IMR-90 (cell line): Measurements from ENCODE around the gene WHRN.

Experiments
- BHLHE40 ChIP-seq: fragments of 150-350 bp; IDR thresholded peaks from 2 replicates; pipeline ENCODE4 v1.6.1; 2016; ENCODE audit warnings: mild to moderate bottlenecking, low read depth, low read length
- CHD1 ChIP-seq: IDR thresholded peaks from 2 replicates; pipeline ENCODE4 v1.6.1; 2012; ENCODE audit warnings: low read depth, low read length, improper control_type of control experiment
- CTCF ChIP-seq: conservative IDR thresholded peaks from 2 replicates; pipeline ENCODE4 v1.5.1; 2012; ENCODE audit warnings: mild to moderate bottlenecking, low read depth, low read length, improper control_type of control experiment
- FOS ChIP-seq: fragments of 150-350 bp; IDR thresholded peaks from 2 replicates; pipeline ENCODE4 v1.6.1; 2016; ENCODE audit warnings: low read depth, low read length
- MAFK ChIP-seq: IDR thresholded peaks from 2 replicates; pipeline ENCODE4 v1.6.1; 2012; ENCODE audit warnings: low read depth, low read length, improper control_type of control experiment
- MAZ ChIP-seq: IDR thresholded peaks from 2 replicates; pipeline ENCODE4 v1.6.1; 2012; ENCODE audit warnings: low read depth, mild to moderate bottlenecking, low read length, improper control_type of control experiment, moderate library complexity, borderline replicate concordance
- MXI1 ChIP-seq: IDR thresholded peaks from 2 replicates; pipeline ENCODE4 v1.6.1; 2012; ENCODE audit warnings: low read depth, mild to moderate bottlenecking, low read length, moderate library complexity, borderline replicate concordance
- POLR2A ChIP-seq: IDR thresholded peaks from 2 replicates; pipeline ENCODE4 v1.6.1; 2012; ENCODE audit warnings: mild to moderate bottlenecking, low read depth, low read length
- RAD21 ChIP-seq: IDR thresholded peaks from 2 replicates; pipeline ENCODE4 v1.6.1; 2012; ENCODE audit warnings: low read length, improper control_type of control experiment
- RCOR1 ChIP-seq: IDR thresholded peaks from 2 replicates; pipeline ENCODE4 v1.6.1; 2012; ENCODE audit warnings: mild to moderate bottlenecking, low read length, improper control_type of control experiment; ENCODE audit not compliant: insufficient replicate concordance
- RFX5 ChIP-seq: IDR thresholded peaks from 2 replicates; pipeline ENCODE4 v1.8.0; 2012; ENCODE audit warnings: low read depth, mild to moderate bottlenecking, low read length, moderate library complexity
- SMC3 ChIP-seq: fragments of 150-350 bp; IDR thresholded peaks from 2 replicates; pipeline ENCODE4 v1.6.1; 2016; ENCODE audit warnings: low read depth, mild to moderate bottlenecking, antibody characterized with exemption, low read length, moderate library complexity
- USF2 ChIP-seq: fragments of 150-350 bp; IDR thresholded peaks from 2 replicates; pipeline ENCODE4 v1.6.1; 2017; ENCODE audit warnings: mild to moderate bottlenecking, antibody characterized with exemption, low read length, low read depth
- TF ChIP-seq, protein P1 (sequence below): fragments of 150-350 bp; IDR thresholded peaks from 2 replicates; pipeline ENCODE4 v1.6.1; 2016; ENCODE audit warnings: low read depth, mild to moderate bottlenecking, low read length, moderate library complexity, borderline replicate concordance

- TF ChIP-seq MAZ (no peak), CTCF (no peak), USF2 (no peak), POLR2A (no peak), MAFK (no peak), FOS (no peak), RAD21 (no peak), SMC3 (no peak), BHLHE40 (no peak), MXI1 (no peak), RCOR1 (no peak), RFX5 (no peak), CHD1 (no peak)
- TF ChIP-seq, protein P1, sequence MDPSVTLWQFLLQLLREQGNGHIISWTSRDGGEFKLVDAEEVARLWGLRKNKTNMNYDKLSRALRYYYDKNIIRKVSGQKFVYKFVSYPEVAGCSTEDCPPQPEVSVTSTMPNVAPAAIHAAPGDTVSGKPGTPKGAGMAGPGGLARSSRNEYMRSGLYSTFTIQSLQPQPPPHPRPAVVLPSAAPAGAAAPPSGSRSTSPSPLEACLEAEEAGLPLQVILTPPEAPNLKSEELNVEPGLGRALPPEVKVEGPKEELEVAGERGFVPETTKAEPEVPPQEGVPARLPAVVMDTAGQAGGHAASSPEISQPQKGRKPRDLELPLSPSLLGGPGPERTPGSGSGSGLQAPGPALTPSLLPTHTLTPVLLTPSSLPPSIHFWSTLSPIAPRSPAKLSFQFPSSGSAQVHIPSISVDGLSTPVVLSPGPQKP, result no peak
These were observed 63.3 kb downstream of the WHRN start for GRCh38 chr9:114442022-114442421.
